GM19240 (cell line): ENCODE measurements around the gene UBXN10.

Experiments used
- DNase-seq: peaks from one replicate; pipeline ENCODE4 v3.0.0; 2011; ENCODE audit warnings: low spot score; ENCODE audit not compliant: insufficient read length

Gene UBXN10

GRCh38 chr1:20151906-20152598 is 33.8 kb upstream of the UBXN10 start:
- DNase-seq: peak; percentile 94

- no peak for DNase-seq
Measured at GRCh38 chr1:20152599-20152930, 33.3 kb upstream of the UBXN10 start.

- no peak for DNase-seq
Measured at GRCh38 chr1:20153000-20153418, 32.9 kb upstream of the UBXN10 start.

- no peak for DNase-seq
Measured at GRCh38 chr1:20154301-20154831, 31.5 kb upstream of the UBXN10 start.

GRCh38 chr1:20158358-20159070 is 27.4 kb upstream of the UBXN10 start:
- no peak for DNase-seq

- no peak for DNase-seq
Measured at GRCh38 chr1:20160034-20160433, 25.9 kb upstream of the UBXN10 start.

GRCh38 chr1:20164694-20165202 is 21.1 kb upstream of the UBXN10 start:
- DNase-seq: no peak

GRCh38 chr1:20165522-20165951 is 20.4 kb upstream of the UBXN10 start:
- no peak for DNase-seq

- DNase-seq: no peak
Measured at GRCh38 chr1:20166051-20166450, 19.8 kb upstream of the UBXN10 start.

- DNase-seq: no peak
Measured at GRCh38 chr1:20167126-20167525, 18.8 kb upstream of the UBXN10 start.

- DNase-seq: no peak
Measured at GRCh38 chr1:20168564-20169491, 17.1 kb upstream of the UBXN10 start.

- no peak for DNase-seq
Measured at GRCh38 chr1:20169932-20170331, 16.0 kb upstream of the UBXN10 start.

- no peak for DNase-seq
Measured at GRCh38 chr1:20172033-20172590, 13.8 kb upstream of the UBXN10 start.

GRCh38 chr1:20174937-20175666 is 10.8 kb upstream of the UBXN10 start:
- no peak for DNase-seq

GRCh38 chr1:20178634-20179370 is 7.1 kb upstream of the UBXN10 start:
- no peak for DNase-seq

GRCh38 chr1:20179371-20180128 is 6.3 kb upstream of the UBXN10 start:
- DNase-seq: no peak

- DNase-seq: no peak
Measured at GRCh38 chr1:20180129-20180843, 5.6 kb upstream of the UBXN10 start.

GRCh38 chr1:20180844-20181207 is 5.1 kb upstream of the UBXN10 start:
- DNase-seq: no peak

GRCh38 chr1:20182415-20182814 is 3.5 kb upstream of the UBXN10 start:
- no peak for DNase-seq
